ENCODE measurements around the gene C2orf69.

C2orf69 gene

DNA sequence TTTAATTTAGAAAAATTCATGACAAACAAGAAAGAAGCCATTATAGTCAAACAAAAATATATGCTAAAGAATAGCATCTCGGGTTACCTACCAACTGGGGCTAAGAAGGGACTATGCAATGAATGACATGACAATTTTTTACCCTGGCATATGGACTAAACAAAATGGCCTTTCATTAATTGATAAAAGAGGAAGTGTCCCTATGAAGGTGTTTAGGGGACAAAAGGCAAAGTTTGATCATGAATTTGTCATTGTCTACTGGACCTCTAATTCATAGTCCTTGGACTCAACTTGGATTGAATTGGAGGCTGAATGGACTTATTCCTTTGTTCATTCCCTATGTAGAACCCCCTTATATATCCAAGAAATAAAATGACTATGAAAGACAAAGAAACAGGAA lies 57.0 kb downstream of the C2orf69 start:
- no peaks in the 10 kb centered on the region for H3K9me3 ChIP-seq (ENCODE audit: insufficient read depth, low read length)
- no peak overlapping the region for H3K9ac ChIP-seq (ENCODE audit: low read length)
- no peak overlapping the region for H3K4me2 ChIP-seq (ENCODE audit: low read length)
- no peak overlapping the region for H3K27ac ChIP-seq (ENCODE audit: low read length)
- H3K27me3 ChIP-seq (ENCODE audit: low read depth, low read length), result no peaks in the 10 kb centered on the region
- no peaks in the 10 kb centered on the region for H3K4me1 ChIP-seq (ENCODE audit: low read length)
- TF ChIP-seq, protein P1, sequence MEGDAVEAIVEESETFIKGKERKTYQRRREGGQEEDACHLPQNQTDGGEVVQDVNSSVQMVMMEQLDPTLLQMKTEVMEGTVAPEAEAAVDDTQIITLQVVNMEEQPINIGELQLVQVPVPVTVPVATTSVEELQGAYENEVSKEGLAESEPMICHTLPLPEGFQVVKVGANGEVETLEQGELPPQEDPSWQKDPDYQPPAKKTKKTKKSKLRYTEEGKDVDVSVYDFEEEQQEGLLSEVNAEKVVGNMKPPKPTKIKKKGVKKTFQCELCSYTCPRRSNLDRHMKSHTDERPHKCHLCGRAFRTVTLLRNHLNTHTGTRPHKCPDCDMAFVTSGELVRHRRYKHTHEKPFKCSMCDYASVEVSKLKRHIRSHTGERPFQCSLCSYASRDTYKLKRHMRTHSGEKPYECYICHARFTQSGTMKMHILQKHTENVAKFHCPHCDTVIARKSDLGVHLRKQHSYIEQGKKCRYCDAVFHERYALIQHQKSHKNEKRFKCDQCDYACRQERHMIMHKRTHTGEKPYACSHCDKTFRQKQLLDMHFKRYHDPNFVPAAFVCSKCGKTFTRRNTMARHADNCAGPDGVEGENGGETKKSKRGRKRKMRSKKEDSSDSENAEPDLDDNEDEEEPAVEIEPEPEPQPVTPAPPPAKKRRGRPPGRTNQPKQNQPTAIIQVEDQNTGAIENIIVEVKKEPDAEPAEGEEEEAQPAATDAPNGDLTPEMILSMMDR (IDR thresholded peaks at IDR 0.05; ENCODE audit: low read depth, low read length), result no peak
- no peak for TF ChIP-seq EZH2phosphoT487 (IDR thresholded peaks at IDR 0.05; ENCODE audit: low read depth)
- H3K79me2 ChIP-seq (ENCODE audit: low read length), result no peaks in the 10 kb centered on the region
- no peak overlapping the region for H2AFZ ChIP-seq (ENCODE audit: low read depth, low read length)
- H3K4me3 ChIP-seq (ENCODE audit: low read length), result no peak overlapping the region
- no peaks in the 10 kb centered on the region for H4K20me1 ChIP-seq (ENCODE audit: insufficient read depth, low read length)
- peaks cover 24% of the 10 kb centered on the region for H3K36me3 ChIP-seq (replicated peaks; ENCODE audit: low read depth, low read length)

DNA sequence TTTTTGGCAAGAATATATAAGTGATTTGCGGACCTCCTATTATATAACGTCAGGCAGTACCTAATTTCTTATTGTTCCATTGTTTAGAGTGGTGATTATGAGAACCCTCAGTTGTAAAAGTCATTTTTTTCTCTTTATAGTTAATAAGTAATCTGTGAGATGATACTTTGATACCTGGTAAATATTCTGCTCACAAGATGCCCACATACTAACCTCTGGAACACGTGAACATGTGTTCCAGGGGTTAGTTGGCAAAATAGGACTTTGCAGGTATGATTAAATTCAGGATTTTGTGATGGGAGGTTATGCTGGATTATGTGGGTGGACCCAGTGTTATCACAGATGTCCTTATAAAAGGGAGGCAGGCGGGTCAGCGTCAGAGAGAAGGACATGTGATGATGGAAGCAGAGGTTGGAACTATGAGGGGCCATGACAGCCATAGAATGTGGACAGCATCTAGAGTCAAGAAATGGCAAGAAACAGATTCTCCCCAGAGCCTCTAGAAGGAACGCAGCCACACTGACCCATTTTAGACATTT lies 61.1 kb downstream of the C2orf69 start:
- TF ChIP-seq, protein P1 (IDR thresholded peaks at IDR 0.05; ENCODE audit: low read depth, low read length), result no peak
- no peak for TF ChIP-seq EZH2phosphoT487 (IDR thresholded peaks at IDR 0.05; ENCODE audit: low read depth)
- Histone ChIP-seq H3K9me3 (ENCODE audit: insufficient read depth, low read length) (no peaks in the 10 kb centered on the region), H3K27ac (ENCODE audit: low read length) (no peak overlapping the region), H3K4me1 (ENCODE audit: low read length) (no peaks in the 10 kb centered on the region), H3K4me3 (ENCODE audit: low read length) (no peak overlapping the region), H3K4me2 (ENCODE audit: low read length) (no peak overlapping the region), H3K36me3 (replicated peaks; ENCODE audit: low read depth, low read length) (peaks cover 4% of the 10 kb centered on the region), H2AFZ (ENCODE audit: low read depth, low read length) (no peak overlapping the region), H4K20me1 (ENCODE audit: insufficient read depth, low read length) (no peaks in the 10 kb centered on the region), H3K9ac (ENCODE audit: low read length) (no peak overlapping the region), H3K27me3 (ENCODE audit: low read depth, low read length) (no peaks in the 10 kb centered on the region), H3K79me2 (ENCODE audit: low read length) (no peaks in the 10 kb centered on the region)

DNA sequence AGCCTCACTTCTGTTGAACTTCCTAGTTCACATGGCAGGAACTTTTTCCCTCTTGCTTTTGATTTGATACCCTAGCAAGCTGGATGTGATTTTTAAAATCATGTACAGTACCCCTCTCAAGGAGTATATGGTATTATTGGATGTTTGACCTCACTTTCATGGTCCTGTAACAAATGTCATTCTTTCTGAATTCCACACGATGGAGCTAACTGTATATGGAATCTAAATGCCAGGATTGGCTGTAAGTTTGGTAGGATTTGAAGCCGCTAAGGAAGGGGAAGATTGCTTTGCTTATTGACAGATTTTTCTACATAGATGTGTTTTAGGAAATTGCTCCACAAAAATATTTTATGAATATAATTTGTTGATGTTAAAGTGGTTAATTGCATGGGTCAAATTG lies 62.6 kb downstream of the C2orf69 start:
- TF ChIP-seq EZH2phosphoT487 (IDR thresholded peaks at IDR 0.05; ENCODE audit: low read depth), result no peak
- TF ChIP-seq, protein P1 (IDR thresholded peaks at IDR 0.05; ENCODE audit: low read depth, low read length), result peak; percentile 44
- Histone ChIP-seq H3K9me3 (ENCODE audit: insufficient read depth, low read length) (no peaks in the 10 kb centered on the region), H3K4me3 (ENCODE audit: low read length) (no peak overlapping the region), H3K79me2 (ENCODE audit: low read length) (no peaks in the 10 kb centered on the region), H3K27ac (ENCODE audit: low read length) (no peak overlapping the region), H3K36me3 (replicated peaks; ENCODE audit: low read depth, low read length) (peaks cover 3% of the 10 kb centered on the region), H3K9ac (ENCODE audit: low read length) (no peak overlapping the region), H3K27me3 (ENCODE audit: low read depth, low read length) (no peaks in the 10 kb centered on the region), H3K4me1 (ENCODE audit: low read length) (peaks cover 6% of the 10 kb centered on the region; the same call in 1 of the 2 replicates), H4K20me1 (ENCODE audit: insufficient read depth, low read length) (no peaks in the 10 kb centered on the region), H2AFZ (ENCODE audit: low read depth, low read length) (no peak overlapping the region), H3K4me2 (ENCODE audit: low read length) (no peak overlapping the region)

DNA sequence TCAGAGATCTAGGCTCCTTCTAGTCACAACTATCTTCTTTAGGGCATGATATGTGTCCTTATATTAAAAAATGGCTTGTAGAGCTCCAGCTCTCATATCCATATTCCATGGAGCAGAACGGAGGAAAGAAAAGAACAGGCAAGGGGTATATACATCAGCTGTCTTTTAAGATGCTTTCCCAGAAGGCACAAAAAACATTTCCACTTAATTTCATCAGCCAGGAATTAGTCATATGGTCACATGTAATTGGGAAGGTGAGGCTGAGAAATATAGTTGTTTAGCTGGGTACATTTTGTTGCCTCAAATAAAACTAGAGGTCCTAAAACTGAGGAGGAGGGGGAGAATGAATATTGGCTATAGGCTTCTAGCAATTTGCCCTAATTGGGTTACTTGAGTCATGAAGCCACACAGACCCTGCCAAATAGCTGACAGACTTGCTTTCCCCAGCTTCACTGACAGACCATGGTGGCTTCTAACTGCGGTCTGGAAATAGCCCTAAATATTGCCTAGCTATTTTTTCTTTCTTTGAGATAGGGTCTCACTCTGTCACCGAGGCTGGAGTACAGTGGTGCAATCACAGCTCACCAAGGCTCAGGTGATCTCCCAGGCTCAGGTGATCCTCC lies 64.3 kb downstream of the C2orf69 start:
- H3K4me1 ChIP-seq (ENCODE audit: low read length), result peaks cover 11% of the 10 kb centered on the region
- no peak overlapping the region for H3K4me3 ChIP-seq (ENCODE audit: low read length)
- H3K27me3 ChIP-seq (ENCODE audit: low read depth, low read length), result no peaks in the 10 kb centered on the region
- no peak overlapping the region for H3K27ac ChIP-seq (ENCODE audit: low read length)
- H3K4me2 ChIP-seq (ENCODE audit: low read length), result no peak overlapping the region
- H3K9me3 ChIP-seq (ENCODE audit: insufficient read depth, low read length), result no peaks in the 10 kb centered on the region
- H2AFZ ChIP-seq (ENCODE audit: low read depth, low read length), result no peak overlapping the region
- H3K9ac ChIP-seq (ENCODE audit: low read length), result no peak overlapping the region
- no peaks in the 10 kb centered on the region for H4K20me1 ChIP-seq (ENCODE audit: insufficient read depth, low read length)
- TF ChIP-seq, protein P1 (IDR thresholded peaks at IDR 0.05; ENCODE audit: low read depth, low read length), result no peak
- TF ChIP-seq EZH2phosphoT487 (IDR thresholded peaks at IDR 0.05; ENCODE audit: low read depth), result no peak
- H3K79me2 ChIP-seq (ENCODE audit: low read length), result no peaks in the 10 kb centered on the region
- peaks cover 3% of the 10 kb centered on the region for H3K36me3 ChIP-seq (replicated peaks; ENCODE audit: low read depth, low read length)
